Renal pelvis (tissue), 4 donors: ENCODE measurements around the gene DKK2. TPM values are rescaled to one million over a fixed set of nuclear protein-coding genes. Genes with fewer than 3 reads are reported as not detected.
A peak's percentile ranks its signal among the peaks of the same experiment; 100 is the strongest.
"Not testable (repeated sequence)": the region's sequence is repeated elsewhere in the genome, so short reads cannot be mapped to it uniquely, and the experiment has no call there.

ENCODE experiments used
- DNase-seq: peaks from one replicate; pipeline ENCODE4 v3.0.0-alpha.2; 2013
- polyA plus RNA-seq, 3 donors: library from polyadenylated mRNA; unstranded; fragments of 120-200 nt; gene quantifications; one replicate each; pipeline ENCODE4 v1.2.1, GENCODE V29; 2013; ENCODE audit not compliant: insufficient read length in 3 of 3

Gene DKK2
- polyA plus RNA-seq, 3 donors, result 1.2 to 2.5 (median 1.5) TPM

GRCh38 chr4:106929248-106929647, 106.9 kb downstream of the DKK2 start:
- no peak for DNase-seq

- DNase-seq, result no peak
Observed at GRCh38 chr4:106914223-106914622, 121.9 kb downstream of the DKK2 start.

GRCh38 chr4:106909486-106910188, 126.5 kb downstream of the DKK2 start:
- DNase-seq, result no peak

- DNase-seq, result not testable (repeated sequence)
Observed at GRCh38 chr4:106908049-106908448, 128.1 kb downstream of the DKK2 start.

GRCh38 chr4:106907216-106907615, 128.9 kb downstream of the DKK2 start:
- no peak for DNase-seq

DNA sequence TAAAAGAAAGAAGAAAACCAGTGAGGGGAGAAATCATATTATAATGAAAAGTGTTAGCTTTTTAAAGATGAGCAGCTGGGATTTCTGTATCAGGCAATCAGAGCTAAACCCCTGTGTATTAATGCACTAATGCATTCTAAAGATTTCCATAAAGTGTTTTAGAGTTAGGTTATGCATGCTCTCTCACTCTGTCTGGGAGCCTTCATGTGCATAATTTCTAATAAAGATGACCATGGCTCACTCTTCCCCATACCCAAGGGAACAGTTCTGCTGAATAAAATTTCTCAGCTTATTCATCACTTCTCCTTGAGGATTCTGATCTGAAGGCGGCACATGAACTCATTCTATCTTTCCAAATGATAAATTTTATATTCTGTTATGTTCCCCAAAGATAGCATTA, 129.4 kb downstream of the DKK2 start:
- no peak for DNase-seq

DNA sequence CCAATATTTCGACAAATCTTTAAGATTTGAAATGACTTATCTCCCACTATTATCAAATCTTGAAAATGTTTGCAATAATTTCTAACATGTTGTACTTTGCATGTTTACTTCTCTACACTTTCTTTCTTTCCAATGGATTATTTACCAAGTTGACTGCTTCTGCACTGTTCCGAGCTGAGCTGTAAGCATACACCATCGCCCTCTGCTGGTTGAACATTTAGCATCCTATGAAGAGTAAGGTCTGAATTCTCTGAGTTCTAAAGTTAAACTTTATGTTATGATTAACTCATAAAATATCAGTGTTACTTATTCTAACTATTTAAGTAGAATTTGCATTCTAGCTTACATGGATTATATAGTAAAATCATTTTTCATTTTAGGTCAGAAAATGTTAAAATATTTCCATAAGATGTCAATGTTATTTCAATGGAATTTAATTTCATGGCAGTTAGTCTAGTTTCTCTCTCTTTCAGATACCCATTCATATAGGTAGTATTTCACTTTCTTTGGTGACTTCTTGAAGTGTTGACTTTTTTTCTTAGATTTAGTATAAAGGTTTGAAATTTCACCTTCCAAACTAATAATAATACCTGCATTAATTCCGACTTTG, 137.4 kb downstream of the DKK2 start:
- peak; percentile 17 for DNase-seq

DNA sequence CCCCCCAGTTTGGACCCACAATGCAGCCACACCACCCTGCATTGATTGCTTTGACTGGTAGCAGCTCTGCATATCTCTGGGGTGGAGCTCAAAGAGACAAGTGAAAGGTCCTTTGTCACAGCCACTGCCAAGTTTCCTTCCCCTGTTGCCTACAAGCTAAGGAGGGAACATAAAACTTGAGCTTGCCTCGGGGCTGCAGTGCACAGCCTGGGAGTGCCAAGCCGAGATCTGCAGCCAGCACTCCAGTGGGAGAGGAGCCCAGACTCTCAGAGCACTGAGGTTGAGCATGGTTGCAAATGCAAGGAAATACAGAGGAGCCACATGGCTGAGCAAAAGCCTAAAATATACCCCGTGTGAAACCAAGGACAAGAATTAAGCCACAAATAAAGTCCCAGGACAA, 142.2 kb downstream of the DKK2 start:
- no peak for DNase-seq

GRCh38 chr4:106893395-106893881, 142.7 kb downstream of the DKK2 start:
- DNase-seq, result no peak

DNA sequence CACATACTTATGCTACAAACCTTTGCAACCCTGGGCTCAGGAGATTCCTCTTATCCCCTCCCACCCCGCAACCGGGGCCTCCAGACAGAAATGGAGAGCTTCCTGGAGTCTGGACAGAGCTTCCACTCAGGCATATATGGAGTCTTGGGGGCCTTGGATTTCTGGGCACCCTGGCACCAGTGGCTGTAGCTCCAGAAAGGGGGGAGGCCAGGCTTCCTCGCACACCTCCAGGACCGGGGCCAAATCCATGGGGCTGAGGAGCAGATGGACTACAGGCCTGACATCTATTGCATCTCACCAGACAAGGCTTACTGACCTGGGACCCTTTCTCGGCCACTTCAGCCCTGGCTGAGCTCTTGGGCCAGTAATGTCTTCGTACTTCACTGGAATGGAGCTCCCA, 143.3 kb downstream of the DKK2 start:
- no peak for DNase-seq

GRCh38 chr4:106875340-106875739, 160.8 kb downstream of the DKK2 start:
- DNase-seq, result no peak
